GM19351 (cell line): ENCODE data around the gene TIMP3.

Source experiments
- ATAC-seq: cut with Tn5 transposase; IDR thresholded peaks from one replicate; pipeline ENCODE4 v1.9.1; 2021; ENCODE audit warnings: mild to moderate bottlenecking, moderate library complexity; ENCODE audit not compliant: unreplicated experiment

TIMP3 gene

GRCh38 chr22:32785321-32786026, 16.0 kb upstream of the TIMP3 start:
- ATAC-seq, result no peak

- ATAC-seq, result no peak
Observed at GRCh38 chr22:32786027-32786418, 15.5 kb upstream of the TIMP3 start.

DNA sequence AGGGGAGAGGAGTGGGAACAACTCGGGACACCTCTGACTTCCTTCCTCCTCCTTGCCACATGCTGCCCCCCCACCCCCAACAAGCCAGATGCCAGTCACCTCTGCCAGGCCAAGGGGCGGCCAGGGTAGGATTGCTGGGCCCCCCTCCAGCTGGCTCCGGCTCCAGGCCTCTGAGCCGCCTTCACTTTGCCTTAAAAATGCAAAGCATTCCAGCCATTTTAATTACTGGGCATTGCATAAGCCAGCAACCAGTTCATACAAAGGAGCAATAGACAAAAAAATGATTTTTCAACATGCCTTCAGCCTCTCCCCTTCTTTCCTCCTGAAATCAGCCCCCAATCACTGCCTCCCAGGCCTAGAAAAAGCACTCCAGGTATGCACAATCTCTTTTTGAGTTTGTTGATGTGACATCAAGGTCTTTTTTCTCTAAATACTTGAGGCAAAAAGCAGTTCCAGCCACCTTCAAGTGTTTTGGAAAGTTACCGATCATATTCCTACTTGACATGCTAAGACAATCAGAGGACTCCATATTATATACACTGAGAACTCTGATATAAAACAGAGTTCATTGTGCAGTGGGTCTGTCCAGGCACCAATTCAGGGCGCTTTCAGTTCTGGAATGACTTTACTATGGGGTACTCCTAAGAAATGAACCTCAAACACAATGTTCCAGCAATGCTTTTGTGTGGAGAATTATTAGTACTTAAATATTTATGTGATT, 12.4 kb upstream of the TIMP3 start:
- no peak for ATAC-seq

GRCh38 chr22:32789797-32790620, 11.5 kb upstream of the TIMP3 start:
- ATAC-seq, result no peak

GRCh38 chr22:32791056-32791455, 10.4 kb upstream of the TIMP3 start:
- ATAC-seq, result no peak

DNA sequence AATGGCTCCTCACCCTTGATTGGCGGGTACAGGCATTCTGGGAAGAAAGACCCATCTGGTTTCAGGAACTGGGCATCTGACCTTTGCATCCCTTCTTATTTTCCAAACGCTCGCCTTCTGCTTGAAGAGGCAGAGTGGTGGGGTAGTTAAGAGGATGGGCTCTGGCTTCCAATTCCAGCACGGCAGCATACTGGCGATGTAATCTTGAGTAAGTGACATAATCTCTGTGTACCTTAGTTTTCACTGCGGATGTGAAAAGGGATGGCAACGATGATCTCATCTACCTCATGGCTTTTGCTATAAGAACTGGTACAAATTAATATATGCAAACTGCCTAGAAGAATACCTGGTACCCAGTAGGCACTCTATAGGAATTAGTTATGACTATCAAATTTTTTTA, 10.0 kb upstream of the TIMP3 start:
- ATAC-seq, result no peak

- ATAC-seq, result no peak
Observed at GRCh38 chr22:32793589-32793988, 7.9 kb upstream of the TIMP3 start.

GRCh38 chr22:32794449-32795213, 6.9 kb upstream of the TIMP3 start:
- no peak for ATAC-seq

- ATAC-seq, result no peak
Observed at GRCh38 chr22:32795214-32795596, 6.3 kb upstream of the TIMP3 start.

GRCh38 chr22:32796865-32797573, 4.5 kb upstream of the TIMP3 start:
- no peak for ATAC-seq

GRCh38 chr22:32799496-32799895, 2.0 kb upstream of the TIMP3 start:
- no peak for ATAC-seq

DNA sequence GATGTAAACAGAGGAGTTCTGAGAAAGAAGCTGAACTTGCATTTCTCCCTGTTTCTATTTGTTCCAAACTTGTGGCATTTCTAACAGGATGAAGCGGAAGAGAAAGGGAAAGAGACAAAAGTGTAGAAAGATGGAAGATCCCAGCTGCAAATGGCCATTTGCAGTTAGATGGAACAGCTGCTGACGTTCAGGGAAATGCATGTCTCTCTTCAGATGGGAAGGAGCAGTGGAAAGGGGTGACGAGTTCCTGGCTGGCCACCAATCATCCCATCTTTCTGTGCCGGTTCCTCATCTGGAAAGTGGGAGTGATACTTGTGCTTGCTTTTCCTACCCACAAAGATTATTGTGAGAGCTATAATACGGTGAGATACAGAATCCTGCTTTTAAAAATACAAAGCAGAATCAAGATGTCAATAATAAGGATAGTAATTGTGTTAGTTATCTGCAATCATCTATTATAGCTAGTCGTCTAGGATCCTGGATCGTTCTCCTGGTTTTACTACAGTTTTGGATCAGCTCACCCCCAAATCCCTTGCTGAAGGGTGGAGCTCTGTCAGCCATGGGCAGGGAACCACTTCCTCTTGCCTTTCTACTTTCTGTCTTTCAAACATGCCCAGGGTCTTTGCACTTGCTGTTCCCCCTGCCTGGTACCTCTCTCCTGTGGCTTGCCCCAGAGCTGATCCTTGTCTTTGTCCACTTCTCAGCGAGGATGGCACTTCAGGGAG, 1.2 kb upstream of the TIMP3 start:
- no peak for ATAC-seq

- ATAC-seq, result no peak
Observed at GRCh38 chr22:32800994-32801536, 440 bp upstream of the TIMP3 start.

DNA sequence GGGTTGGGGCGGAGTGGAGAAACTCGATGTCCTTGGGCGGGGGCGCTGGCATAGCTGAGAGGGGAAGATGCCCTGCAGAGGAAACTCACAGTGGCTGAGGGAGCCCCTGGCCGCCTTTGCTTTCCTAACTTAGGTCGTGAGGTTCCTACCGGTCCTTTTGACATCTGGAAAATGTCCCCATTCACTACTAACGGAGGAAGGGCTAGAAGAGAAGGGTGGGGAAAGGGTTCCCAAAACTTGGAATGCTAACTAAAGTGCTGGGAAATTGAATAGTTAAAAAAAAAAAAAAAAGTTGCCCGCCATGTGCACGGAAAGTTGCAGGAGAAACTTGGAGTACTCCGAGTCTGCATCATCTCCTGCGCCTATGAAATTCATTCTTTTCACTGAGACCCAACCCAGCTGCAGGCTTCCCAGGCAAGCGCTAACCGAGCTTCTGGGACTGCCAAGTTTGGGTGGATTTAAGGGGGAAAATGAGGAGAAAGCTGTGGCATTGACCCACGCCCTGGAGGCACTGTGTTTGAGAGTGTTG, 796 bp downstream of the TIMP3 start:
- no peak for ATAC-seq

- ATAC-seq, result no peak
Observed at GRCh38 chr22:32803020-32803737, 1.7 kb downstream of the TIMP3 start.

- ATAC-seq, result no peak
Observed at GRCh38 chr22:32803738-32804435, 2.4 kb downstream of the TIMP3 start.

DNA sequence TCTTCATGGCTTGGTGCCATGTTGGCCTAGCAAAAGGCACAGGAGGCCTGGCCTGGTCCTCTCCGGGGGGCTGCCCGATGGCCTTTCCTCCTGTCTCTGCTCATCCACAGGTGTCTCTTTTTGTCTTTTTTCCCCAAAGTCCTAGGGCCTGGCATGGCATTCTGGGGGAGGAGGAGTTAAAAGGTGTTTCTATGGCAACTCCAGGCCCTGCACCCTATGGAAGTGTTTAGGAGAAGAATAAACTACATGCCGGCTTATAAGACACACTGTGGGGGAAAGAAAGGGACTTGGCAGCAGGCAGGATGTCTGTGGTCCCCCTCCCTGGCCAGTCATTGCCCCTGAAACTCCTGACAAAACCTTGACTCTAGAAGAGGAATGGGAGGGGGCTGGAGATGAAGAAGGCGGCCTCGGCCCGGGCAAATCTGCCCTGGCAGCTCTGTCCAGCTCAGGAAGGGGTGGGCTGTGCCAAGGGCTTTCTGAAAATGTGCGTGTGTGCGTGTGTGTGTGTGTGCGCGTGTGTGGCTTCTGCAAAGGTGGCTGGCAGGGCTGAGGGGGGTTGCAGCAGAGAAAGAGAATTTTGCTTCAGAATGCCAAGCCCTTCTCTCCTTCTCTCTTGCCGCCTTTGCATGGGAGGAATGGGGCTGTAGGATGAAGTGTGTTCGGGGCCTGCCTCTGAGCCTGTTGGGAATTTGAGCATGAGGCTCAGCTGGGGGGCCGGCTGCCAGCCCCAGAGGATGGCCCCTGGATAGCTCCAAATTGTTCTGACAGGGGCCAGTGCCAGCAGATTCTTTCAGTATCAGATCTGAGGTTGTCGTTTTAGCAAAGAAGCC, 3.2 kb downstream of the TIMP3 start:
- ATAC-seq, result no peak
